Measurements from ENCODE around the gene GPT2. TPM values are rescaled to one million over a fixed set of nuclear protein-coding genes. Genes with fewer than 3 reads are reported as not detected.

Gene GPT2
- total RNA-seq, 1 donor from 2014 or later = 71.2 TPM

DNA sequence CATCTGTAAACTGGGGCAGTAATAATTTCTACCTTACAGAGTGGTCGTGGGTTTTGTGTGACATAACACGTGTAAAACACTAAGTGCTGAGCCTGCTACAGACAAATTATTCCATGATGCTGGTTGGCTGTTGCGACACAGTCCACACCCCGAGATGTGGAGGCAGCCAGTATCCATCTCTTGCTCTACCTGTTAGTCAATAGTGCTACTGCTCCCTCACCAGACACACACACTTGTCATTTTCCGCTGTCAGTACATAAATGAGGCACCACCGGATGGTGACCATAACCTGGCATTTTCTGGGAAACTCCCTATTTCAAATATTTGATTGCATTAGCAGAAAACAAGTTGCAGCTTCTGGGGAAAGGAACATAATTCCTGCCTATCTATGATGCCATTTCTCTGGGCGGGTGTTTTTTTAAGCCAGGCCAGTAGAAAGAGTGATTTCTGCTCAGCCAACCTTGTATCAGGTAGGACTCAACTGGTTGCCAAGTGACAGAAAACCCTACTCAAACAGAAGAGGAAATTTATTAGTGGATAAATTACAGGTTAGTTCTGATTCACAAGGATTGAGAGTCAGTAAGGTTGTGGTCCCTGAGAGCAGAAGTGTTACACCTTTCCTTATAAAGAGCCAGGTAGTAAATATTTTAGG, 65.2 kb downstream of the GPT2 start:
- no peak for DNase-seq (ENCODE audit: low read depth)

DNA sequence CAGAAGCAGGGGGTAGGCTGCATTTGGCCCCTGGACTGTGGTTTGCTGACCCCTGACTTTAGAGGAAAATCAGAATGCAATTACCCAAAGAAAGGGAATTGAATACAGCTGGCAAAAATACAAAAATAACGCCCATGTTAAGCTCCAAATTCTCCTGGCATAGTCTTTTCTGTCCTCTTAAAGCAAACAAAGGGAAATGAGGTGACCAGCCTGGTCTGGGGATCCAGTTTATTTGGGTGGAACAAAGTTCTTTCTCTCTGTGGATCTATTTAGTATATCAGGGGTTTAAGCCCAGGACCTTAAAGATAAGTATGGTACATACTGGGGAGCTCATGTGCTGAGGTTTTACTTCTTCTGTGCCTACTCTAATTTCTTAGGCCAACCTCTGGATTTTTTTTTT, 65.8 kb downstream of the GPT2 start:
- no peak for DNase-seq (ENCODE audit: low read depth)
- Histone ChIP-seq H3K4me3 (ENCODE audit: low read depth, low read length) (no peak overlapping the region), H3K27me3 (ENCODE audit: control insufficient read depth, insufficient read depth, low read length) (no peaks in the 10 kb centered on the region), H3K36me3 (ENCODE audit: control insufficient read depth, insufficient read depth, low read length) (no peaks in the 10 kb centered on the region)
- TF ChIP-seq CTCF (IDR thresholded peaks at IDR 0.05; ENCODE audit: insufficient read depth, low read length, poor library complexity, severe bottlenecking) = no peak

More for the DNA sequence above, 65.2 kb downstream of the GPT2 start:
- no peak for TF ChIP-seq CTCF (IDR thresholded peaks at IDR 0.05; ENCODE audit: insufficient read depth, low read length, poor library complexity, severe bottlenecking)
- Histone ChIP-seq H3K27me3 (ENCODE audit: control insufficient read depth, insufficient read depth, low read length) (no peaks in the 10 kb centered on the region), H3K4me3 (ENCODE audit: low read depth, low read length) (no peak overlapping the region), H3K36me3 (ENCODE audit: control insufficient read depth, insufficient read depth, low read length) (no peaks in the 10 kb centered on the region)

GRCh38 chr16:46954562-46954961, 70.4 kb downstream of the GPT2 start:
- H3K27me3 ChIP-seq (ENCODE audit: control insufficient read depth, insufficient read depth, low read length) = no peaks in the 10 kb centered on the region
- H3K4me3 ChIP-seq (ENCODE audit: low read depth, low read length) = no peak overlapping the region
- TF ChIP-seq CTCF (IDR thresholded peaks at IDR 0.05; ENCODE audit: insufficient read depth, low read length, poor library complexity, severe bottlenecking) = no peak
- no peak for DNase-seq (ENCODE audit: low read depth)
- H3K36me3 ChIP-seq (ENCODE audit: control insufficient read depth, insufficient read depth, low read length) = no peaks in the 10 kb centered on the region

GRCh38 chr16:46961373-46962353, 77.5 kb downstream of the GPT2 start:
- no peak overlapping the region for H3K4me3 ChIP-seq (ENCODE audit: low read depth, low read length)
- H3K36me3 ChIP-seq (ENCODE audit: control insufficient read depth, insufficient read depth, low read length) = no peaks in the 10 kb centered on the region
- no peak for TF ChIP-seq CTCF (IDR thresholded peaks at IDR 0.05; ENCODE audit: insufficient read depth, low read length, poor library complexity, severe bottlenecking)
- DNase-seq (ENCODE audit: low read depth) = no peak
- H3K27me3 ChIP-seq (ENCODE audit: control insufficient read depth, insufficient read depth, low read length) = no peaks in the 10 kb centered on the region

DNA sequence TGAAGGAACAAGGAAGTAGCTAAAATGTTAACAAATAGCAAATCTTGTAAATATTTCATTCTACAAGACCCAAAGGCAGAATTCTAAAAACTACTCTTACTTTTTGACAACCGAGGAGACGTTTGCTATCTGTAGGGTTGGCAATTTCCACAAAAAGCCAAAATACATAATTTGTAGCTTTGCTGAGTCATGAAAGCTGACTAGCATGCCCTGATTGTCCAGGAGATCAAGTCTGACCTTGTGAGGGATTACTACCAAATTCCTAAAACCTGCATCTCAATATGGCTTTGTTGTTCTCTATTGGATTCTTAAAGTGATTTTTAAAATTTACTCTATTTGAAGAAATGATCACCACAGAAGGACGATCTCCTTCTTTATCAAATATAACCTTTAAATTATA, 78.5 kb downstream of the GPT2 start:
- H3K27me3 ChIP-seq (ENCODE audit: control insufficient read depth, insufficient read depth, low read length) = no peaks in the 10 kb centered on the region
- no peak for TF ChIP-seq CTCF (IDR thresholded peaks at IDR 0.05; ENCODE audit: insufficient read depth, low read length, poor library complexity, severe bottlenecking)
- no peaks in the 10 kb centered on the region for H3K36me3 ChIP-seq (ENCODE audit: control insufficient read depth, insufficient read depth, low read length)
- DNase-seq (ENCODE audit: low read depth) = no peak
- no peak overlapping the region for H3K4me3 ChIP-seq (ENCODE audit: low read depth, low read length)

Data from kidney epithelial cell (primary cell).